AG20443 (cell line): ENCODE data around the gene EFCAB8.

Source experiments
- DNase-seq: peaks from one replicate; pipeline ENCODE4 v3.0.0; 2012; ENCODE audit warnings: low spot score, mixed read lengths

Gene EFCAB8

GRCh38 chr20:33008336-33009213, 149.9 kb downstream of the EFCAB8 start:
- DNase-seq: no peak

DNA sequence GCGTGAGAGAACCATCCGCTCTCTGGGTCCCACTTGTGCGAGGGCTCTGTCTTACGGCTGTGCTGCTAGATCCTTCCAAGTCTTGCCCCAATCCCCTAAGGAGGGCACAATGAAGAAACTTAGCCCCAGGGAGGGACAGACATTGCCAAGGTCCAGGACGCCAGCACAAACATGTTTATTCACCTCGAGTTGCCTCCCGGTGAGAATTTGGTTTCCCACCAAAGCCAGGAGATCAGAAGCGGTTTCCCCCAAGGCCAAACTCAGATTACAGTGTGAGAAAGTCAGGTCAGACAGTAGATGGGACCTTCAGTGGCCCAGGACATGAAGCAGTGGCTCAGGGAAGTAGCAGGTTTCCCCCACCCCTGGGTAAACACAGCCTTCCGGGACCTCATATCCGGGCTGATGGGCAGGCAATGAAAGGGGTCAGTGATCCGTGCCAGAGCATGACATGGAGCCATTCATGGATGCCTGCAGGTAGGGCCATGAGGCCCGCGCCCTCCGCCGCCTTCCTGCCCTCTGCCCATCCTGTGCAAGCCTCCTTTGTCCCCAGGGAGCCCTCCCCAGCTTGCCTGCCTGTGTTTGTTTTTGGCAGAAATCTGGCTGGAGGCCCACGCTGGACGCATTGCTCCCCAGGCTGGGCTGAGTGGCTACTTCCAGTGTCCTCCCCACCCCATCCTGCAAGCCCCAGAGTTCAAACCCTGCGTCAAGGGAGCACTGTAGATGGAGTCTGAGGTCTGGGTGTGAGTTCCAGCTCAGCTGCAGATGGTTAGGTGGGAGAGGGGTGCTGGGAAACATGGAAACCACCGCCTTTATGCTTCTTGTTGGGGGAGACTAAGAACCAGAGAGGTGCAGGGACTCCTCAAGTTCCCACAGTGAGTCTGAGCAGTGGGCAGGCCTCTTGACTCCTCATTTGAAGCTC, 150.8 kb downstream of the EFCAB8 start:
- DNase-seq: no peak

DNA sequence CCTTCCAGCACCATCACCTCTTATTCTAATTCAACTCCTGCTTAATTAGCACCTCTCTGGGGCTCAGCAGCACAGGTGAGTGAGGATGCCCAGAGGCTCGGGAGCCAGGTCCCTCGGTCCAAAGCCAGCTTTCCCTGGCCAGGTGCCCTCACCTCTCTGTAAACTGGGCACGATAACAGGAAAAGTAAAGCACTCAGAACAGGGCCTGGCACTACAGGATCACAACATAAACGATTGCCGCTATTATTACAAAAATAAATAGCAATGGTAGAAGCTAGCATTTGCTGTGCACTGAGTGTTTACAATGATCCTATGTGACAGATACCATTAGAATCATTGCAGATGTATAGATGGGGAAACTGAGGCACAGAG, 151.4 kb downstream of the EFCAB8 start:
- no peak for DNase-seq

GRCh38 chr20:33010674-33011449, 152.1 kb downstream of the EFCAB8 start:
- no peak for DNase-seq
